Measurements from ENCODE around the gene TSC22D2.

Gene TSC22D2

DNA sequence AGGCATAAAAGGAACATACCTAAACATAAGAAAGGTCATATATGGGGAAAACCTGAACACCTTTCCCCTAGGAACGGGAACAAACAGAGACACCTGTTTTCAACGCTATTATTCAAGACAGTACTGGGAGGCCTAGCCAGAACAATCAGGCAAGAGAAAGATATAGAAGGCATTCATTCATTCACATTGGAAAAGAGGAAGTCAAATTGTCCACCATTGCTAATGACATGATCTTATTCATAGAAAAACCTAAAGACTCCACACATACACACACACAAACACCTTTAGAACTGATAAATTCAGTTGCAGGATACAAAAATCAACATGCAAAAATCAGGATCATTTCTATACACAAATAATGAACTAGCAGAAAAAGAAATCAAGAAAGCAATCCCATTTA lies 101.7 kb downstream of the TSC22D2 start:
- in situ Hi-C loops (cut with HindIII; ENCODE audit: low sequenced_read_pairs) = no loop called here
- H3K4me3 ChIP-seq (ENCODE audit: low read depth, low read length) = no peak overlapping the region
- TF ChIP-seq, protein P1, sequence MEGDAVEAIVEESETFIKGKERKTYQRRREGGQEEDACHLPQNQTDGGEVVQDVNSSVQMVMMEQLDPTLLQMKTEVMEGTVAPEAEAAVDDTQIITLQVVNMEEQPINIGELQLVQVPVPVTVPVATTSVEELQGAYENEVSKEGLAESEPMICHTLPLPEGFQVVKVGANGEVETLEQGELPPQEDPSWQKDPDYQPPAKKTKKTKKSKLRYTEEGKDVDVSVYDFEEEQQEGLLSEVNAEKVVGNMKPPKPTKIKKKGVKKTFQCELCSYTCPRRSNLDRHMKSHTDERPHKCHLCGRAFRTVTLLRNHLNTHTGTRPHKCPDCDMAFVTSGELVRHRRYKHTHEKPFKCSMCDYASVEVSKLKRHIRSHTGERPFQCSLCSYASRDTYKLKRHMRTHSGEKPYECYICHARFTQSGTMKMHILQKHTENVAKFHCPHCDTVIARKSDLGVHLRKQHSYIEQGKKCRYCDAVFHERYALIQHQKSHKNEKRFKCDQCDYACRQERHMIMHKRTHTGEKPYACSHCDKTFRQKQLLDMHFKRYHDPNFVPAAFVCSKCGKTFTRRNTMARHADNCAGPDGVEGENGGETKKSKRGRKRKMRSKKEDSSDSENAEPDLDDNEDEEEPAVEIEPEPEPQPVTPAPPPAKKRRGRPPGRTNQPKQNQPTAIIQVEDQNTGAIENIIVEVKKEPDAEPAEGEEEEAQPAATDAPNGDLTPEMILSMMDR (IDR thresholded peaks at IDR 0.05; ENCODE audit: low read depth, low read length, missing control alignments) = no peak

DNA sequence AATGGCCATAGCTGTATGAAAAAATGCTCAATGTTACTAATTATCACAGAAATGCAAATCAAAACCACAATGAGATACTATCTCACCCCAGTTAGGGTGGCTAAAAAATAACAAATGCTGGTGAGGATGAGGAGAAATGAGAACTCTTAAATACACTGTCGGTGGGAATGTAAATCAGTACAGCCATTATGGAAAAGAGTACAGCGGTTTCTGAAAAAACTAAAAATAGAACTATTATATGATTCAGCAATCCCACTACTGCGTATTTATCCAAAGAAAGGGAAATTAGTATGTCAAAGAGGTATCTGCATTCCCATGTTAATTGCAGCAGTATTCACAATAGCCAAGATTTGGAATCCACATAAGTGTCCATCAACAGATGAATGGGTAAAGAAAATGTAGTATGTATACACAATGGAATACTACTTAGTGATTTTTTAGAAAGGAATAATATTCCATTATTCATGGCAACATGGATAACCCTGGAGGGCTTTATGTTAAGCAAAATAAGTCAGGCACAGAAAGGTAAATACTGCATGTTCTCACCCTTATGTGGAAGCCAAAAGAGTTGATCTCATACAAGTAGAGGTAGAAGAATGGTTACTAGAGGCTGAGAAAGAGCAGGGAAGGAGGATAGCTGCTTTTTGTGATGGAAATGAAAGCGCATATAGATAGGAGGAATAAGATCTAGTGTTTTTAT lies 103.2 kb downstream of the TSC22D2 start:
- in situ Hi-C loops (cut with HindIII; ENCODE audit: low sequenced_read_pairs) = no loop called here
- H3K4me3 ChIP-seq (ENCODE audit: low read depth, low read length) = no peak overlapping the region
- TF ChIP-seq, protein P1 (IDR thresholded peaks at IDR 0.05; ENCODE audit: low read depth, low read length, missing control alignments) = no peak
- DNase-seq (ENCODE audit: low read depth) = no peak

More for the DNA sequence above, 101.7 kb downstream of the TSC22D2 start:
- DNase-seq (ENCODE audit: low read depth) = no peak

GRCh38 chr3:150515210-150515609 lies 107.1 kb downstream of the TSC22D2 start:
- TF ChIP-seq, protein P1 (IDR thresholded peaks at IDR 0.05; ENCODE audit: low read depth, low read length, missing control alignments) = no peak
- in situ Hi-C loops (cut with HindIII; ENCODE audit: low sequenced_read_pairs) = no loop called here
- no peak overlapping the region for H3K4me3 ChIP-seq (ENCODE audit: low read depth, low read length)
- no peak for DNase-seq (ENCODE audit: low read depth)
